Astrocyte (in vitro differentiated cells and primary cell): ENCODE results near the gene AGRN.

Experiments
- EZH2 ChIP-seq: IDR thresholded peaks from 2 replicates; pipeline ENCODE4 v1.6.1; 2012; ENCODE audit warnings: mild to moderate bottlenecking, low read length, inconsistent platforms; ENCODE audit not compliant: insufficient read depth
- TF ChIP-seq, protein P1 (sequence below): IDR thresholded peaks from 2 replicates; pipeline ENCODE4 v1.5.1; 2011; ENCODE audit warnings: low read depth, mild to moderate bottlenecking, inconsistent platforms, low read length, moderate library complexity; ENCODE audit not compliant: insufficient read depth

DNA sequence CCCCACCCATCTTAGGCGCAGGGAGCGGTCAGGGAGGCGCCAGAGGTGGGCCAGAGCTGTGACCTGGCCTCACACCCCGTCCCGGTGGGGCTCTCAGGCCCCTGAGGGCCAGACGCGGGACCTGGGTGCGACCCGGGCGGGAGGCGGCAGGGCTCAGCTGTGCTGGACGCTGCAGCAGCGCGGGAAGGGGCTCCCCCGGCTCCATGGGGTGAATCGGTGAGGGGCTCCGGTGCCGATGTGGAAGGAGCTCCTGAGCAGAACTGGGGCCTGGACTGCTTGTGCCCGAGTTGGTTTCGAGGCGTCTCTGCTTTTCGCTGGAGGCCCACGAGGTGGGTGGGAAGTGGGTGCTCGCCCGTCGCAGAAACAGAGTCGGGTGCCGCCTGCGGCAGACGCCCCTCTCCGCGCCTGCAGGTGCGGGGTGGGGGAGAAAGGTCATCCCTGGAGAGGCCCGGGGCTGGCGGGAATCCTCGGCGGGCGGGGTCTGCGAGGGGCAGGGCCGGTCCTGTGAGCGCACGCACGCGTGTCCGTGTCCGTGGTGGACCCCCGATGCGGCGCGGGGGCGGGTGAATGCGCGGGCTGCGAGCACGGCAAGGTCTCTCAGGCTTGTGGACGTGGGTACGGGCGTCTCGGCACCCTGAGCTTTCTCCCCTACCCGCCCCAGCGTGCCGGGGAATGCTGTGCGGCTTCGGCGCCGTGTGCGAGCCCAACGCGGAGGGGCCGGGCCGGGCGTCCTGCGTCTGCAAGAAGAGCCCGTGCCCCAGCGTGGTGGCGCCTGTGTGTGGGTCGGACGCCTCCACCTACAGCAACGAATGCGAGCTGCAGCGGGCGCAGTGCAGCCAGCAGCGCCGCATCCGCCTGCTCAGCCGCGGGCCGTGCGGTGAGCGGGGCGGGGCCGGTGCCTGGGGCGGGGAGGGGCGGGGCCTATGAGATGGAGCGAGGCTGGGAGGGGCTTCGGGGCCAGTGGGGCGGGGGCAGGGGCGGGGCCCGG is 20.4 kb downstream of the AGRN start:
- TF ChIP-seq, protein P1, sequence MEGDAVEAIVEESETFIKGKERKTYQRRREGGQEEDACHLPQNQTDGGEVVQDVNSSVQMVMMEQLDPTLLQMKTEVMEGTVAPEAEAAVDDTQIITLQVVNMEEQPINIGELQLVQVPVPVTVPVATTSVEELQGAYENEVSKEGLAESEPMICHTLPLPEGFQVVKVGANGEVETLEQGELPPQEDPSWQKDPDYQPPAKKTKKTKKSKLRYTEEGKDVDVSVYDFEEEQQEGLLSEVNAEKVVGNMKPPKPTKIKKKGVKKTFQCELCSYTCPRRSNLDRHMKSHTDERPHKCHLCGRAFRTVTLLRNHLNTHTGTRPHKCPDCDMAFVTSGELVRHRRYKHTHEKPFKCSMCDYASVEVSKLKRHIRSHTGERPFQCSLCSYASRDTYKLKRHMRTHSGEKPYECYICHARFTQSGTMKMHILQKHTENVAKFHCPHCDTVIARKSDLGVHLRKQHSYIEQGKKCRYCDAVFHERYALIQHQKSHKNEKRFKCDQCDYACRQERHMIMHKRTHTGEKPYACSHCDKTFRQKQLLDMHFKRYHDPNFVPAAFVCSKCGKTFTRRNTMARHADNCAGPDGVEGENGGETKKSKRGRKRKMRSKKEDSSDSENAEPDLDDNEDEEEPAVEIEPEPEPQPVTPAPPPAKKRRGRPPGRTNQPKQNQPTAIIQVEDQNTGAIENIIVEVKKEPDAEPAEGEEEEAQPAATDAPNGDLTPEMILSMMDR, result no peak
- peak; percentile 50 for TF ChIP-seq EZH2
